ENCODE results near the gene ABCG1. TPM values are rescaled to one million over a fixed set of nuclear protein-coding genes. Genes with fewer than 3 reads are reported as not detected.

Gene ABCG1
- total and polyA plus RNA-seq, 2 experiments from 2014 or later = 1.3 to 4.4 TPM

DNA sequence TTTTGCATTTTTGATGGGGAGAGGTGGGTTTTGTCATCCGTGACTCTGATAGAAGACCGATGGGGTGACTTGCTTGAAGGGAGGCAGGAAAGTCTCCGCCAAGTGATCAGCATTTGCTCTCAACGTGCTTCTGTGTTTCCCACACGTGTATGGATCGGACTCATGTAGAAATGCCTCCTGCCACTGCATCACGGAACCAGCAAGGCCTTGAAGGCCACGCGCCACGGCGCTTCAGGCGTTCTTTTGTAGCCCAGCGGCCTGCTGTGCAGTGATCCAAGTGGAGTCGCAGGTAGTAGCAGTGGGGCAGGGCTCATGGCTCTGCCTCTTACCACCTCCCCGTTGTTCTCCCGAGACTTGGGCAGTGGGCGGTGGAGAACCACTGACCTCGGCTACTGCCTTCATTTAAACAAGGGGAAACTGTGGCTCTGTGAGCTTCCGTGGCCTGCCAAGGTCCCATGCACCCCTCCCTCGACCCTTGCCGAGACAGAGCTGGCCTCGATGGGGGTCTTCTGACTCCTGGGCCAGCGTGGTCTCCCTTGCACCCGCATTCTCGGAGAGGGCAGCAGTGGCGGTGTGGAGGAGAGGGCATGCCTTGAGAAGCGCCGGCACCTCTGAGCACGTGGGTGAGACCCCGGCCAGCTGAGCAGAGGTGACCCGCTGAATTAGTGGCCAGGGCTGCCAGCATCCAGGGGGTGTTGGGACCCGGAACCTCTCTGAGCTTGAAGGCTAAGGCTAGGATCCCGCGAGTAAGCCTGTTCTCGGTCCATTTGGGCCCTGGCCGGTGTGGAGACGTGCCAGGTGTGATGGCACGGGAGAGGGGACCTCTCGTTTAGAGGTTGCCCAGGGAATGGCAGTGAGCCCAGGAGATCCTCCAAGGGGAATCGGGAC lies 46.1 kb upstream of the ABCG1 start:
- Histone ChIP-seq H3K4me3 (no peak overlapping the region), H3K27ac (ENCODE audit: low read depth) (no peak overlapping the region), H3K4me2 (no peak overlapping the region), H3K79me2 (replicated peaks; ENCODE audit: insufficient read depth) (no peaks in the 10 kb centered on the region), H2AFZ (no peak overlapping the region), H3K4me1 (ENCODE audit: insufficient read depth) (no peaks in the 10 kb centered on the region), H3K36me3 (ENCODE audit: insufficient read depth) (no peaks in the 10 kb centered on the region), H4K20me1 (replicated peaks; ENCODE audit: insufficient read depth) (no peaks in the 10 kb centered on the region), H3K27me3 (ENCODE audit: insufficient read depth) (no peaks in the 10 kb centered on the region), H3K9me2 (ENCODE audit: insufficient read depth) (no peaks in the 10 kb centered on the region), H3F3A (replicated peaks; ENCODE audit: low read depth) (no peaks in the 10 kb centered on the region)
- Mint-ChIP-seq H3K27ac (no peak overlapping the region), H3K27me3 (ENCODE audit: insufficient read depth, low read depth, poor library complexity) (peaks cover 2% of the 10 kb centered on the region), H3K9me3 (no peaks in the 10 kb centered on the region), H3K4me3 (no peak overlapping the region), H3K36me3 (ENCODE audit: low read depth) (no peaks in the 10 kb centered on the region), H3K4me1 (no peaks in the 10 kb centered on the region)
- ATAC-seq (no peak), DNase-seq (ENCODE audit: low spot score) (no peak)
- TF ChIP-seq NANOG (IDR thresholded peaks at IDR 0.05; ENCODE audit: borderline replicate concordance) = no peak
- no peak for TF ChIP-seq JUNB (IDR thresholded peaks at IDR 0.05; ENCODE audit: unreplicated experiment)
- no peak for TF ChIP-seq EZH2 (IDR thresholded peaks at IDR 0.05; ENCODE audit: low read depth, unreplicated experiment)
- no peak for TF ChIP-seq ZNF114 (CRISPR knock-in tag; IDR thresholded peaks at IDR 0.05)
- no peak for TF ChIP-seq ZNF331 (CRISPR knock-in tag; IDR thresholded peaks at IDR 0.05; ENCODE audit: low read depth)
- TF ChIP-seq EZH2phosphoT487 (IDR thresholded peaks at IDR 0.05; ENCODE audit: unreplicated experiment) = no peak
- TF ChIP-seq, protein P1, sequence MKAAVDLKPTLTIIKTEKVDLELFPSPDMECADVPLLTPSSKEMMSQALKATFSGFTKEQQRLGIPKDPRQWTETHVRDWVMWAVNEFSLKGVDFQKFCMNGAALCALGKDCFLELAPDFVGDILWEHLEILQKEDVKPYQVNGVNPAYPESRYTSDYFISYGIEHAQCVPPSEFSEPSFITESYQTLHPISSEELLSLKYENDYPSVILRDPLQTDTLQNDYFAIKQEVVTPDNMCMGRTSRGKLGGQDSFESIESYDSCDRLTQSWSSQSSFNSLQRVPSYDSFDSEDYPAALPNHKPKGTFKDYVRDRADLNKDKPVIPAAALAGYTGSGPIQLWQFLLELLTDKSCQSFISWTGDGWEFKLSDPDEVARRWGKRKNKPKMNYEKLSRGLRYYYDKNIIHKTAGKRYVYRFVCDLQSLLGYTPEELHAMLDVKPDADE (IDR thresholded peaks at IDR 0.05) = no peak
- TF ChIP-seq POLR2AphosphoS5 (IDR thresholded peaks at IDR 0.05; ENCODE audit: low read depth) = no peak

DNA sequence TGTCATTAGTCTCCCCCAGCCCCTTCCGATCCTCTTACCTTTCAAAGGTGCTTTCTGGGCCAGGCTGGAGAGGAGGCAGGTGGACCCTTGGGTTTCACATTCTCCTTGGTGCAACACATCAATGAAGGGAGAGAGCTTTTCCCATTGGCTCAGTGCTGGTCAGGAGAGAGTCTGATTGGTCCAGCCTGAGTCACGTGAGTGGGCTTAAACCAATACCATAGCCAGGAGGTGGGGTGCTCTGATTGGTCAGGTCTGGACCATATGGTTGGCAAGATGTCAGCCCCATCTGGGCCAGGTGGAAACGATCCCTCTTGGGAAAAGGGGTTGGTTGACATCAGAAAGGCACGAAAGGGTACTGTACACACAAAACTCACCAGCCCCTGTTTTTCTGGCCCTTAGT lies 44.8 kb upstream of the ABCG1 start:
- H3K27ac Mint-ChIP-seq = no peak overlapping the region
- DNase-seq (ENCODE audit: low spot score) (no peak), ATAC-seq (no peak)
- H3K4me1 ChIP-seq (ENCODE audit: insufficient read depth) = no peaks in the 10 kb centered on the region
- no peaks in the 10 kb centered on the region for H3K36me3 ChIP-seq (ENCODE audit: insufficient read depth)
- no peaks in the 10 kb centered on the region for H3K79me2 ChIP-seq (replicated peaks; ENCODE audit: insufficient read depth)
- no peak overlapping the region for H2AFZ ChIP-seq
- no peak overlapping the region for H3K27ac ChIP-seq (ENCODE audit: low read depth)
- H4K20me1 ChIP-seq (replicated peaks; ENCODE audit: insufficient read depth) = no peaks in the 10 kb centered on the region
- peaks cover 2% of the 10 kb centered on the region for H3K27me3 Mint-ChIP-seq (ENCODE audit: insufficient read depth, low read depth, poor library complexity)
- no peak overlapping the region for H3K4me2 ChIP-seq
- H3F3A ChIP-seq (replicated peaks; ENCODE audit: low read depth) = no peaks in the 10 kb centered on the region
- no peaks in the 10 kb centered on the region for H3K27me3 ChIP-seq (ENCODE audit: insufficient read depth)
- H3K9me3 Mint-ChIP-seq = no peaks in the 10 kb centered on the region
- no peaks in the 10 kb centered on the region for H3K36me3 Mint-ChIP-seq (ENCODE audit: low read depth)
- H3K4me3 ChIP-seq = no peak overlapping the region
- no peak overlapping the region for H3K4me3 Mint-ChIP-seq
- H3K4me1 Mint-ChIP-seq = peaks cover under 1% of the 10 kb centered on the region; the same call in 1 of the 3 replicates
- H3K9me2 ChIP-seq (ENCODE audit: insufficient read depth) = no peaks in the 10 kb centered on the region
- TF ChIP-seq EZH2phosphoT487 (IDR thresholded peaks at IDR 0.05; ENCODE audit: unreplicated experiment) (no peak), CREB1 (CRISPR knock-in tag; IDR thresholded peaks at IDR 0.05; ENCODE audit: low read depth) (no peak)

All from GM23338 (cell line).